GM12892 (cell line): ENCODE results near the gene ITGA3.

ENCODE experiments used
- POLR2A ChIP-seq: IDR thresholded peaks from 2 replicates; pipeline ENCODE4 v1.6.1; 2011; ENCODE audit warnings: low read depth, low read length, control low read depth
- TAF1 ChIP-seq: IDR thresholded peaks from 2 replicates; pipeline ENCODE4 v1.6.1; 2011; ENCODE audit warnings: low read depth, mild to moderate bottlenecking, control low read depth, low read length, borderline replicate concordance

DNA sequence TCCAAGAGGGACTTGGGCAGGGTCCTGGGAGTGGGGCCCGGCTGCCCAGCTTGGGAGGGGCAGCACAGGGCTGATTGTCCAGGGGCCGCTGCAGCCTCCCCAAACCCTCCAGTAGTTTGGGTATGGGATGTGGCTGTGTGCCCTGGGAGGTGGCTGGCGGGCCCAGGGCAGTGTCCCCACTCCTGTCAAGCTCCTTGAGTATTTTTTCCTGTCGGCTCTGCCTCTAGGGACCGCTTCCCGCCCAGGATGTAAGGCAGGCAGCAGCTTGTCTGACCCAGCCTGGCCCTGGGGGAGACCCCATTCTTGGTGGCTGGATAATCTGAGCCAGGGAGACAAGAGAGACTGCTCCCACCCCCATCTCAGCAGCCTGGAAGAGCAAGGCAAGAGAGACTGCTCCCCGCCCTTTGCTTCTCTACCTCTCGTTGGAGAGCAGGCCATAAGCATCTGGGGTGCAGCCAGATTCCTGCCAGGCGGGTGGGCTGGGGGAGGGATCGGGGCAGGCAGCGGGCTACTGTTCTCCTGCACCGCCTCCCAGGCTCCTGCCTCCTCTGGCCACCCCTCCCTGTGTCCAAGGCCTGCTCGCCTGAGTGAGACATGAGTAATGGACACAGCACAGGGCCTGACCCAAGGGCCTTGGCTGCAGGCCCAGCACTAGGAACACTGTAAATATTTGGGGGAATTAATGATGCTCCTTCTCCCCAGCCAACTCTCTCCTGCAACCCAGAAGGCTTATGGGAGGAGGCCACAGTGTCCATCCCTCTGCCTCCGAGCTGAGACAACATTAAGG is 18.4 kb upstream of the ITGA3 start:
- TF ChIP-seq POLR2A (no peak), TAF1 (no peak)
